Stimulated activated CD4-positive, alpha-beta T cell treated with anti-CD3 and anti-CD28 coated beads, Interleukin-12 subunit alpha, Interleukin-12 subunit beta, amount 100 ng/mL, for 48 hours (primary cell): ENCODE measurements around the gene PLA2R1.

Source experiments
- DNase-seq, 3 donors: peaks; one replicate each; pipeline ENCODE4 v3.0.0-alpha.2; 2020; ENCODE audit warnings: low read depth in 2 of 3, low spot score in 1 of 3

Gene PLA2R1

GRCh38 chr2:159897081-159897480, 165.3 kb downstream of the PLA2R1 start:
- no peak for DNase-seq

- no peak for DNase-seq
Measured at GRCh38 chr2:159895258-159896065, 167.0 kb downstream of the PLA2R1 start.

GRCh38 chr2:159894145-159894838, 168.1 kb downstream of the PLA2R1 start:
- no peak for DNase-seq

GRCh38 chr2:159892990-159893810, 169.2 kb downstream of the PLA2R1 start:
- DNase-seq = no peak

- DNase-seq = no peak
Measured at GRCh38 chr2:159891917-159892730, 170.3 kb downstream of the PLA2R1 start.

- DNase-seq = no peak
Measured at GRCh38 chr2:159891267-159891588, 171.2 kb downstream of the PLA2R1 start.

- no peak for DNase-seq
Measured at GRCh38 chr2:159890551-159891266, 171.7 kb downstream of the PLA2R1 start.

- DNase-seq = no peak
Measured at GRCh38 chr2:159882130-159882745, 180.2 kb downstream of the PLA2R1 start.
